Vagina (tissue), 2 donors: ENCODE data around the gene FBXO42.

ENCODE experiments used
- CTCF ChIP-seq, 3 experiments: fragments of 450-650 bp in 2 of 3; fragments of 200-600 bp in 1 of 3; sonication (generic) in 1 of 3; IDR thresholded peaks; one replicate each; pipeline ENCODE4 v1.5.1; 2017 to 2019; ENCODE audit warnings: antibody characterized with exemption in 3 of 3, mild to moderate bottlenecking in 2 of 3, moderate library complexity in 2 of 3
- POLR2A ChIP-seq, 2 donors: fragments of 450-650 bp; IDR thresholded peaks; one replicate each; pipeline ENCODE4 v1.6.1; 2017; ENCODE audit warnings: antibody characterized with exemption in 2 of 2, mild to moderate bottlenecking in 2 of 2, moderate library complexity in 2 of 2

- TF ChIP-seq POLR2A (IDR thresholded peaks at IDR 0.05) (no peak), CTCF (IDR thresholded peaks at IDR 0.05) (no peak)
Measured at GRCh38 chr1:16215882-16216753, 136.2 kb downstream of the FBXO42 start.
